Upper lobe of left lung (tissue), 6 donors: ENCODE data around the gene ZW10. TPM values are rescaled to one million over a fixed set of nuclear protein-coding genes. Genes with fewer than 3 reads are reported as not detected.

Experiments used
- ATAC-seq, 2 donors: fragments of 200-7000 bp; cut with Tn5 transposase; one replicate each; pipeline ENCODE4 v1.9.1; 2022; ENCODE audit warnings: mild to moderate bottlenecking in 2 of 2, moderate library complexity in 2 of 2; ENCODE audit not compliant: low FRiP score in 2 of 2
- DNase-seq, 2 donors: peaks; one replicate each; pipeline ENCODE4 v3.0.0-alpha.2; 2019 to 2020
- H3K27ac ChIP-seq, 4 donors: fragments of 200-600 bp; sonication (generic); one replicate each; pipeline ENCODE4 v1.5.1; 2016 to 2019
- H3K27me3 ChIP-seq, 4 donors: fragments of 200-600 bp; sonication (generic); one replicate each; pipeline ENCODE4 v1.5.1; 2017 to 2019
- H3K36me3 ChIP-seq, 4 donors: fragments of 200-600 bp; sonication (generic); one replicate each; pipeline ENCODE4 v1.5.1; 2016 to 2019
- H3K4me1 ChIP-seq, 4 donors: fragments of 200-600 bp; sonication (generic); one replicate each; pipeline ENCODE4 v1.5.1; 2018 to 2019
- H3K4me3 ChIP-seq, 4 donors: fragments of 200-600 bp; sonication (generic); one replicate each; pipeline ENCODE4 v1.5.1; 2017 to 2019; ENCODE audit warnings: mild to moderate bottlenecking in 2 of 4, moderate library complexity in 1 of 4
- H3K9me3 ChIP-seq, 4 donors: fragments of 200-600 bp; sonication (generic); one replicate each; pipeline ENCODE4 v1.5.1; 2018 to 2019
- EP300 ChIP-seq, 4 donors: sonication (generic); formaldehyde crosslinking; IDR thresholded peaks; one replicate each; pipeline ENCODE4 v1.5.1; 2017; ENCODE audit warnings: antibody characterized with exemption in 4 of 4, control low read depth in 2 of 4
- POLR2A ChIP-seq, 4 donors: fragments of 450-650 bp; IDR thresholded peaks; one replicate each; pipeline ENCODE4 v1.5.1; 2016 to 2017; ENCODE audit warnings: antibody characterized with exemption in 4 of 4, mild to moderate bottlenecking in 2 of 4
- POLR2AphosphoS5 ChIP-seq, 2 donors: sonication (generic); formaldehyde crosslinking; IDR thresholded peaks; one replicate each; pipeline ENCODE4 v1.5.1; 2017; ENCODE audit warnings: antibody characterized with exemption in 2 of 2
- WGBS, 2 donors: methylation state at CpG; one replicate each; pipeline ENCODE4 v1.1.5; 2017 to 2018; 5-methylcytosine and 5-hydroxymethylcytosine counted together
- total RNA-seq, 6 donors: library from RNA; depleted of rRNA in 4 of 6; stranded (reverse); fragments of >200 nt in 4 of 6; gene quantifications; one replicate each; pipeline versions ENCODE4 v1.1.0 to v1.2.1, GENCODE V29; 2016 to 2021
- TF ChIP-seq, protein P1 (sequence below), 6 experiments: fragments of 450-650 bp in 4 of 6; fragments of 200-600 bp in 2 of 6; sonication (generic) in 2 of 6; IDR thresholded peaks; one replicate each; pipeline ENCODE4 v1.5.1; 2016 to 2019; ENCODE audit warnings: antibody characterized with exemption in 6 of 6
- donor health status: DM: no; HTN: no; CAD: no; lungs with moderate emphysema.
- donor health status: DM: no; HTN: yes; CAD: no; lungs with severe emphysema.

Gene ZW10
- total RNA-seq, 6 donors from 2014 or later = 6.7 to 13.8 (median 9.8) TPM

DNA sequence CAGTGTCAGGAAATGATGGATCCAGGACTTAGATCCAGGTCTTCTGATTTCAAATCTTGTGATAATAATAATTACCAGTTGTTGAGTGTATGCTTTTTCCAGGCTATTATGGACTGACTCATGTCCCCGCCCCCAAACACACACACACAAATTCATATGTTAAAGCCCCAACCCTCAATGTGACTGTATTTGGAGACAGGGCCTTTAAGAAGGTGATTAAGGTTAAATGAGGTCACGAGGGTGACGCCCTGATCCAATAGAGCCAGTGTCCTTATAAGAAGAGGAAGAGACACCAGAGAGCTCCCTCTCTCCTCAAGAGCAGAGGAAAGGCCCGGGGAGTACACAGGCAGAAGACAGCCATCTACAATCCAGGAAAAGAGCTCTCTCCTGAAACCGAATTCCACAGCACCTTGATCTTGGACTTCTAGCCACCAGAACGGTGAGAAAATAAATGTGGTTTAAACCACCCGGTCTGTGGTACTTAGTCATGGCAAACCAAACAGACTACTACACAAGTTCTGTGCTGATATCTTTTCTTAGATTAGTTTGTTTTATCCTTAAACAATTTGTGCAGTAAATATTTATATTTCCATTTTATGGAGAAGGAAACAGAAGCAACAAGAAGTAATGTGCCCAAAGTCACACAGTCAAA, 75.6 kb downstream of the ZW10 start:
- no peak for TF ChIP-seq POLR2AphosphoS5 (IDR thresholded peaks at IDR 0.05)
- no peak for TF ChIP-seq EP300 (IDR thresholded peaks at IDR 0.05)
- TF ChIP-seq, protein P1, sequence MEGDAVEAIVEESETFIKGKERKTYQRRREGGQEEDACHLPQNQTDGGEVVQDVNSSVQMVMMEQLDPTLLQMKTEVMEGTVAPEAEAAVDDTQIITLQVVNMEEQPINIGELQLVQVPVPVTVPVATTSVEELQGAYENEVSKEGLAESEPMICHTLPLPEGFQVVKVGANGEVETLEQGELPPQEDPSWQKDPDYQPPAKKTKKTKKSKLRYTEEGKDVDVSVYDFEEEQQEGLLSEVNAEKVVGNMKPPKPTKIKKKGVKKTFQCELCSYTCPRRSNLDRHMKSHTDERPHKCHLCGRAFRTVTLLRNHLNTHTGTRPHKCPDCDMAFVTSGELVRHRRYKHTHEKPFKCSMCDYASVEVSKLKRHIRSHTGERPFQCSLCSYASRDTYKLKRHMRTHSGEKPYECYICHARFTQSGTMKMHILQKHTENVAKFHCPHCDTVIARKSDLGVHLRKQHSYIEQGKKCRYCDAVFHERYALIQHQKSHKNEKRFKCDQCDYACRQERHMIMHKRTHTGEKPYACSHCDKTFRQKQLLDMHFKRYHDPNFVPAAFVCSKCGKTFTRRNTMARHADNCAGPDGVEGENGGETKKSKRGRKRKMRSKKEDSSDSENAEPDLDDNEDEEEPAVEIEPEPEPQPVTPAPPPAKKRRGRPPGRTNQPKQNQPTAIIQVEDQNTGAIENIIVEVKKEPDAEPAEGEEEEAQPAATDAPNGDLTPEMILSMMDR (IDR thresholded peaks at IDR 0.05) = no peak
- no peak for TF ChIP-seq POLR2A (IDR thresholded peaks at IDR 0.05)
- H3K4me3 ChIP-seq = no peak overlapping the region
- DNase-seq (no peak), ATAC-seq (no peak)
- H3K9me3 ChIP-seq = no peaks in the 10 kb centered on the region
- 72 to 87% methylated on average over 7 of the region's 7 CpGs for WGBS, 2 donors
- H3K4me1 ChIP-seq = no peaks in the 10 kb centered on the region
- H3K27me3 ChIP-seq = no peaks in the 10 kb centered on the region
- no peak overlapping the region for H3K27ac ChIP-seq
- H3K36me3 ChIP-seq = no peaks in the 10 kb centered on the region

DNA sequence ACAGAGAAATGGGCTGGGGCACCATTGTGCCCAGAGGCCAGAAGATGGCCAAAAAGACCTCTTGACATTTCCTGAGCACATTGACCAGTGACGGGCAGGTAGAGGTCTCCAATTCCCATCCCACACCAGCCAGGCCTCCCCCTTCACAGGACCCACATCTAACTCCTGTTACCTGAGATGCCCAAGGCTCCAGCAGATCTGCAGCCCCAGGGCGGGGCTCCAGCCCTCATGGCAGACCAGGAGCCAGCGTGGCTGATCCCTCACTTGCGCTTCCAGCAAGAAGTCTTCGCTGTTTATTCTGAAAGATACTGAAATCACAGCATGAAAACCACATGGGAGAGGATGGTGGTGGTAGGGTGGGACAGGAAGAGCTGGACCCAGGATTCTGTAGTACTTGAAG, 76.4 kb downstream of the ZW10 start:
- Histone ChIP-seq H3K27me3 (no peaks in the 10 kb centered on the region), H3K36me3 (no peaks in the 10 kb centered on the region), H3K9me3 (no peaks in the 10 kb centered on the region), H3K27ac (no peak overlapping the region), H3K4me1 (no peaks in the 10 kb centered on the region), H3K4me3 (no peak overlapping the region)
- 94 to 100% methylated on average over 4 to 5 of the region's 5 CpGs for WGBS, 2 donors
- DNase-seq (no peak), ATAC-seq (no peak)
- no peak for TF ChIP-seq EP300 (IDR thresholded peaks at IDR 0.05)
- TF ChIP-seq POLR2AphosphoS5 (IDR thresholded peaks at IDR 0.05) = no peak
- TF ChIP-seq, protein P1 (IDR thresholded peaks at IDR 0.05) = no peak
- TF ChIP-seq POLR2A (IDR thresholded peaks at IDR 0.05) = no peak

GRCh38 chr11:113695207-113695606, 78.3 kb downstream of the ZW10 start:
- ATAC-seq (no peak), DNase-seq (no peak)
- Histone ChIP-seq H3K4me1 (no peaks in the 10 kb centered on the region), H3K27me3 (no peaks in the 10 kb centered on the region), H3K36me3 (no peaks in the 10 kb centered on the region), H3K9me3 (no peaks in the 10 kb centered on the region), H3K27ac (no peak overlapping the region), H3K4me3 (no peak overlapping the region)
- no peak for TF ChIP-seq EP300 (IDR thresholded peaks at IDR 0.05)
- TF ChIP-seq POLR2AphosphoS5 (IDR thresholded peaks at IDR 0.05) = no peak
- TF ChIP-seq, protein P1 (IDR thresholded peaks at IDR 0.05) = no peak
- TF ChIP-seq POLR2A (IDR thresholded peaks at IDR 0.05) = no peak
- 92 to 95% methylated on average over 4 of the region's 4 CpGs for WGBS, 2 donors

- DNase-seq (peak in 1 of 2 donors; percentile 50), ATAC-seq (no peak)
- no peaks in the 10 kb centered on the region for H3K9me3 ChIP-seq
- no peaks in the 10 kb centered on the region for H3K4me1 ChIP-seq
- H3K27ac ChIP-seq = no peak overlapping the region
- H3K27me3 ChIP-seq = no peaks in the 10 kb centered on the region
- WGBS, 2 donors = 92 to 97% methylated on average over 12 of the region's 12 CpGs
- TF ChIP-seq EP300 (IDR thresholded peaks at IDR 0.05) (no peak), POLR2A (IDR thresholded peaks at IDR 0.05) (no peak), POLR2AphosphoS5 (IDR thresholded peaks at IDR 0.05) (no peak)
- TF ChIP-seq, protein P1 (IDR thresholded peaks at IDR 0.05) = no peak
- no peak overlapping the region for H3K4me3 ChIP-seq
- no peaks in the 10 kb centered on the region for H3K36me3 ChIP-seq
Observed at GRCh38 chr11:113694390-113694789, 79.1 kb downstream of the ZW10 start.

GRCh38 chr11:113693030-113693429, 80.5 kb downstream of the ZW10 start:
- H3K9me3 ChIP-seq = no peaks in the 10 kb centered on the region
- WGBS, 2 donors = 90 to 95% methylated on average over 8 to 13 of the region's 13 CpGs
- H3K4me1 ChIP-seq = no peaks in the 10 kb centered on the region
- ATAC-seq = no peak
- no peak for TF ChIP-seq POLR2A (IDR thresholded peaks at IDR 0.05)
- TF ChIP-seq, protein P1 (IDR thresholded peaks at IDR 0.05) = no peak
- no peak for TF ChIP-seq POLR2AphosphoS5 (IDR thresholded peaks at IDR 0.05)
- TF ChIP-seq EP300 (IDR thresholded peaks at IDR 0.05) = no peak
- H3K27me3 ChIP-seq = no peaks in the 10 kb centered on the region
- DNase-seq = peak in 1 of 2 donors; percentile 72
- no peak overlapping the region for H3K4me3 ChIP-seq
- H3K27ac ChIP-seq = no peak overlapping the region
- H3K36me3 ChIP-seq = no peaks in the 10 kb centered on the region
